Measurements from ENCODE around the gene MARK3.

Gene MARK3

DNA sequence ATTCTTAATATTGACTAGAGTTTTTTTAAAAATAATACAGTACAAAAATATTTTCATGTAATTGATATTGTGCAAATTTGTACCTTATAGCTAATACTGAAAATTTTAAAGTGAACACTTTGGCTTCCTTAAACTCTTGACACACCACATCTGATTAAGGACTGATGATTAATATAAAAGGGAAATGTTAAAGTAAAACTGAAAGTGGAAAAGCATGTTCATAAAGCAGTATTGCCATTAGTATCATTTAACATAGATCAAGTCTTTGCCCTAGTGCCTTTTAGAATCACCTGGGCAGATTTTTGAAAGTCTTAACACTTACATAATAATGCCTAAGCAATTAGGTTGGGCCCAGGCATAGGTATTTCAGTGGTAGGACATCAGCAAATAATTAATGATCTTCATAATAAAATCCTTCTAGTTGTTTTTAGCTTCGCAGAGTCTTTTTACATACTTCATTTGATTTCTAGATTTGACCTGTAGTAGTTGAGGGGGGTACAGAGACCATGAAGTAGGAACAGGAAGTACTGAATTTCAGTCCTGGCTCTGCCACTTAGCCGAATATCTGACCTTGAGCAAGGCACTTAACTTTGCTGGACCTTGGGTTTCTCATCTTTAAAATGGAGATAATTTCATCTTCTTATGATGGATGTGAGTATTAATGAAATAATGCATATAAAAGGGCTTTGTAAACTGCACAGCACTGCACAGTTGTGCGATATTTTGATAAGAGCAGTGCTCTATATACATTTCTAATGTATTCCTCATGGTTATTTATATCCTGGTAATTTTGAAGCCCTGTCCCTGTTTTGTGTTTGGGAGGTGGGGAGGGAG, 43.7 kb downstream of the MARK3 start:
- TF ChIP-seq, protein P1, sequence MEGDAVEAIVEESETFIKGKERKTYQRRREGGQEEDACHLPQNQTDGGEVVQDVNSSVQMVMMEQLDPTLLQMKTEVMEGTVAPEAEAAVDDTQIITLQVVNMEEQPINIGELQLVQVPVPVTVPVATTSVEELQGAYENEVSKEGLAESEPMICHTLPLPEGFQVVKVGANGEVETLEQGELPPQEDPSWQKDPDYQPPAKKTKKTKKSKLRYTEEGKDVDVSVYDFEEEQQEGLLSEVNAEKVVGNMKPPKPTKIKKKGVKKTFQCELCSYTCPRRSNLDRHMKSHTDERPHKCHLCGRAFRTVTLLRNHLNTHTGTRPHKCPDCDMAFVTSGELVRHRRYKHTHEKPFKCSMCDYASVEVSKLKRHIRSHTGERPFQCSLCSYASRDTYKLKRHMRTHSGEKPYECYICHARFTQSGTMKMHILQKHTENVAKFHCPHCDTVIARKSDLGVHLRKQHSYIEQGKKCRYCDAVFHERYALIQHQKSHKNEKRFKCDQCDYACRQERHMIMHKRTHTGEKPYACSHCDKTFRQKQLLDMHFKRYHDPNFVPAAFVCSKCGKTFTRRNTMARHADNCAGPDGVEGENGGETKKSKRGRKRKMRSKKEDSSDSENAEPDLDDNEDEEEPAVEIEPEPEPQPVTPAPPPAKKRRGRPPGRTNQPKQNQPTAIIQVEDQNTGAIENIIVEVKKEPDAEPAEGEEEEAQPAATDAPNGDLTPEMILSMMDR (IDR thresholded peaks at IDR 0.05; ENCODE audit: low read depth, low read length), result no peak

GRCh38 chr14:103430358-103430757, 45.1 kb downstream of the MARK3 start:
- H3K27ac ChIP-seq, result no peak overlapping the region
- peaks cover 8% of the 10 kb centered on the region; the same call in 1 of the 2 replicates for H3K36me3 ChIP-seq
- no peak overlapping the region for H3K4me3 ChIP-seq (ENCODE audit: low read depth, low read length)
- DNase-seq, result no peak
- no peaks in the 10 kb centered on the region for H3K27me3 ChIP-seq (ENCODE audit: insufficient read depth, low read depth, severe bottlenecking)
- H3K9me3 ChIP-seq (ENCODE audit: severe bottlenecking), result no peaks in the 10 kb centered on the region
- TF ChIP-seq, protein P1 (IDR thresholded peaks at IDR 0.05; ENCODE audit: low read depth, low read length), result no peak

More for the DNA sequence above, 43.7 kb downstream of the MARK3 start:
- H3K27me3 ChIP-seq (ENCODE audit: insufficient read depth, low read depth, severe bottlenecking), result no peaks in the 10 kb centered on the region
- no peaks in the 10 kb centered on the region for H3K9me3 ChIP-seq (ENCODE audit: severe bottlenecking)
- H3K27ac ChIP-seq, result no peak overlapping the region
- H3K36me3 ChIP-seq, result peaks cover 4% of the 10 kb centered on the region; the same call in 1 of the 2 replicates
- DNase-seq, result no peak
- no peak overlapping the region for H3K4me3 ChIP-seq (ENCODE audit: low read depth, low read length)

DNA sequence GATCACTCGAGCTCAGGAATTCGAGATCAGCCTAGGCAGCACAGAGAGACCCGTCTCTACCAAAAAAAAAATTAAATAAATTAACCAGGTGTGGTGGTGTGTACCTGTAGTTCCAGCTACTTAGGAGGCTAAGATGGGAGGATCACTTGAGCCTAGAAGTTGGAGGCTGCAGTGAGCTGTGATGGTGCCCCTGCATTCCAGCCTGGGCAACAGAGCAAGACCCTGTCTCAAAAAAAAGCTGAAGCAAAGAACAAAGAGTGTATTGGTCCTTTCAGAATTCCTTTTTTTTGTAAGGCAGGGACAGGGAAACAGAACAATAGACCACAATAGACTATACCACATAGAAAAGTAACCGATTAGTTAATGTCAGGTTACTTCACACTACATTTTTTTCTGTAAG, 47.4 kb downstream of the MARK3 start:
- DNase-seq, result no peak
- no peaks in the 10 kb centered on the region for H3K27me3 ChIP-seq (ENCODE audit: insufficient read depth, low read depth, severe bottlenecking)
- no peak overlapping the region for H3K27ac ChIP-seq
- H3K9me3 ChIP-seq (ENCODE audit: severe bottlenecking), result no peaks in the 10 kb centered on the region
- TF ChIP-seq, protein P1 (IDR thresholded peaks at IDR 0.05; ENCODE audit: low read depth, low read length), result no peak
- H3K4me3 ChIP-seq (ENCODE audit: low read depth, low read length), result no peak overlapping the region
- H3K36me3 ChIP-seq, result peaks cover 10% of the 10 kb centered on the region; the same call in 1 of the 2 replicates

- Histone ChIP-seq H3K27me3 (ENCODE audit: insufficient read depth, low read depth, severe bottlenecking) (no peaks in the 10 kb centered on the region), H3K36me3 (peaks cover 12% of the 10 kb centered on the region; the same call in 1 of the 2 replicates), H3K4me3 (ENCODE audit: low read depth, low read length) (no peak overlapping the region), H3K9me3 (ENCODE audit: severe bottlenecking) (no peaks in the 10 kb centered on the region), H3K27ac (no peak overlapping the region)
- TF ChIP-seq, protein P1 (IDR thresholded peaks at IDR 0.05; ENCODE audit: low read depth, low read length), result no peak
- DNase-seq, result no peak
These were observed 48.8 kb downstream of the MARK3 start for GRCh38 chr14:103433916-103434563.

GRCh38 chr14:103434868-103435442, 49.7 kb downstream of the MARK3 start:
- H3K27me3 ChIP-seq (ENCODE audit: insufficient read depth, low read depth, severe bottlenecking), result no peaks in the 10 kb centered on the region
- H3K27ac ChIP-seq, result no peak overlapping the region

More at GRCh38 chr14:103434868-103435442, 49.7 kb downstream of the MARK3 start:
- Histone ChIP-seq H3K36me3 (peaks cover 15% of the 10 kb centered on the region), H3K9me3 (ENCODE audit: severe bottlenecking) (no peaks in the 10 kb centered on the region), H3K4me3 (ENCODE audit: low read depth, low read length) (no peak overlapping the region)
- TF ChIP-seq, protein P1 (IDR thresholded peaks at IDR 0.05; ENCODE audit: low read depth, low read length), result no peak
- no peak for DNase-seq
